Measurements from ENCODE around the gene CANT1. TPM values are rescaled to one million over a fixed set of nuclear protein-coding genes. Genes with fewer than 3 reads are reported as not detected.
A peak's percentile ranks its signal among the peaks of the same experiment; 100 is the strongest.

Gene CANT1
- total and polyA plus RNA-seq, 2 of the 13 experiments (the other 11 are each of a cell fraction or from before 2014, with no cell fraction given), result 34.1 to 42.1 TPM

DNA sequence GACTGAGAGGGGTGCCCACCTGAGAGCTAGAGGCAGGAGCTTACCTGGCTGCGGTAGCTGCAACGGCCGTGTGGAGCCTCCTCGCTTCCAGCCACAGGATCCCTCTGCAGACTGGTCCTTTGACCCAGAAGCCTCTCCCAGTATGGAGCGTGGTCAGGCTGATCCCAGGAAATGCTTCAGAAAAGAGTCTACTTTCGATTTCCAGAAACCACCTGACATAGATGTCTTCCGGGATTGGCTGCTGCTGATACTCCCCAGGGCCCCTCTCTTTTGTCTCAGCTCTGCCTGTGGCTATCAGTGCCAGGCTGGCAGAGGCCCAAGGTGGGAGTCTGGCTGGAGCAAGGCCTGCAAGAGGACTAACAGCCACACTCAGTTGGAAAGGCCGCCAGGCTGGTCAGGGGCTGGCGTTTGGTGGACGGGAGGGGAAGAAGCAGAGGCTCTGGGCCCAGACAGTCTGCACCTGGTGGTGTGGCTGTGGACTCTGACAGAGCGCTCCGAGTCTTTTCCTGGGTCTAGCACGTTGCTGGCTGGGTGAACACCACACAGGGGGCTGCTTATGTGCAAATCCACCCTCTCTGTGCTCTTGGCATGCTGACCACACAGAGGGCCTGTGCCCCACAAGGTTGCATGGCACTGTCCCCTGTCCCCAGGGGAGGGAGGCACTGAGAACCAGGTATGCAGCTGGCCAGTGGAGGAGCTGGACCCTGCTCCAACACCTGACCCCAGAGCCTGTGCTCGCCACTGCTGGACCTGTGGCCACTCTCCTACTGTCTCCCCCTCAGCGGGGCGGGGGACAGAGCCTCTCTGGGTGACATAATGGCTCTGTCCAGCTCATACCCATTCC lies 29.6 kb downstream of the CANT1 start, which contains the start of gene LGALS3BP (continued):
- TF ChIP-seq MTF2 (CRISPR knock-in tag; IDR thresholded peaks at IDR 0.05; ENCODE audit: borderline replicate concordance) (no peak), AHR (CRISPR knock-in tag; IDR thresholded peaks at IDR 0.05) (peak; percentile 83), RELA (CRISPR knock-in tag; IDR thresholded peaks at IDR 0.05) (0 out of 2 replicates have a peak, but pooled peaks have one; percentile 36), ZKSCAN8 (CRISPR knock-in tag; IDR thresholded peaks at IDR 0.05; ENCODE audit: borderline replicate concordance) (peak; percentile 26; the same call in 1 of the 2 replicates), NCOA5 (CRISPR knock-in tag; IDR thresholded peaks at IDR 0.05) (no peak), HNRNPH1 (optimal IDR thresholded peaks at IDR 0.05; ENCODE audit: low read depth, low read length) (no peak), ZNF850 (CRISPR knock-in tag; conservative IDR thresholded peaks at IDR 0.05) (no peak), TEAD2 (CRISPR knock-in tag; IDR thresholded peaks at IDR 0.05) (no peak), FOXK2 (IDR thresholded peaks at IDR 0.05) (no peak), ZNF205 (CRISPR knock-in tag; IDR thresholded peaks at IDR 0.05) (peak; percentile 80; the same call in 1 of the 2 replicates), PAF1 (CRISPR knock-in tag; IDR thresholded peaks at IDR 0.05) (no peak), ZNF607 (CRISPR knock-in tag; IDR thresholded peaks at IDR 0.05; ENCODE audit: borderline replicate concordance) (no peak), NRL (CRISPR knock-in tag; IDR thresholded peaks at IDR 0.05; ENCODE audit: borderline replicate concordance) (peak; percentile 77; the same call in 1 of the 2 replicates), ZNF776 (CRISPR knock-in tag; IDR thresholded peaks at IDR 0.05) (no peak; the same call in none of the 2 replicates), ZNF484 (CRISPR knock-in tag; IDR thresholded peaks at IDR 0.05; ENCODE audit: borderline replicate concordance, low read depth) (no peak), FOXO1 (CRISPR knock-in tag; IDR thresholded peaks at IDR 0.05) (no peak), KDM6A (CRISPR knock-in tag; IDR thresholded peaks at IDR 0.05; ENCODE audit: low read depth) (0 out of 2 replicates have a peak, but pooled peaks have one; percentile 17)
- TF ChIP-seq, protein P1, sequence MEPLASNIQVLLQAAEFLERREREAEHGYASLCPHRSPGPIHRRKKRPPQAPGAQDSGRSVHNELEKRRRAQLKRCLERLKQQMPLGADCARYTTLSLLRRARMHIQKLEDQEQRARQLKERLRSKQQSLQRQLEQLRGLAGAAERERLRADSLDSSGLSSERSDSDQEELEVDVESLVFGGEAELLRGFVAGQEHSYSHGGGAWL (CRISPR knock-in tag; IDR thresholded peaks at IDR 0.05), result peak; percentile 15; the same call in 1 of the 2 replicates
- TF ChIP-seq, protein P2, sequence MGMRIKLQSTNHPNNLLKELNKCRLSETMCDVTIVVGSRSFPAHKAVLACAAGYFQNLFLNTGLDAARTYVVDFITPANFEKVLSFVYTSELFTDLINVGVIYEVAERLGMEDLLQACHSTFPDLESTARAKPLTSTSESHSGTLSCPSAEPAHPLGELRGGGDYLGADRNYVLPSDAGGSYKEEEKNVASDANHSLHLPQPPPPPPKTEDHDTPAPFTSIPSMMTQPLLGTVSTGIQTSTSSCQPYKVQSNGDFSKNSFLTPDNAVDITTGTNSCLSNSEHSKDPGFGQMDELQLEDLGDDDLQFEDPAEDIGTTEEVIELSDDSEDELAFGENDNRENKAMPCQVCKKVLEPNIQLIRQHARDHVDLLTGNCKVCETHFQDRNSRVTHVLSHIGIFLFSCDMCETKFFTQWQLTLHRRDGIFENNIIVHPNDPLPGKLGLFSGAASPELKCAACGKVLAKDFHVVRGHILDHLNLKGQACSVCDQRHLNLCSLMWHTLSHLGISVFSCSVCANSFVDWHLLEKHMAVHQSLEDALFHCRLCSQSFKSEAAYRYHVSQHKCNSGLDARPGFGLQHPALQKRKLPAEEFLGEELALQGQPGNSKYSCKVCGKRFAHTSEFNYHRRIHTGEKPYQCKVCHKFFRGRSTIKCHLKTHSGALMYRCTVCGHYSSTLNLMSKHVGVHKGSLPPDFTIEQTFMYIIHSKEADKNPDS (CRISPR knock-in tag; IDR thresholded peaks at IDR 0.05), result peak; percentile 88; the same call in 1 of the 2 replicates
- TF ChIP-seq, protein P3, sequence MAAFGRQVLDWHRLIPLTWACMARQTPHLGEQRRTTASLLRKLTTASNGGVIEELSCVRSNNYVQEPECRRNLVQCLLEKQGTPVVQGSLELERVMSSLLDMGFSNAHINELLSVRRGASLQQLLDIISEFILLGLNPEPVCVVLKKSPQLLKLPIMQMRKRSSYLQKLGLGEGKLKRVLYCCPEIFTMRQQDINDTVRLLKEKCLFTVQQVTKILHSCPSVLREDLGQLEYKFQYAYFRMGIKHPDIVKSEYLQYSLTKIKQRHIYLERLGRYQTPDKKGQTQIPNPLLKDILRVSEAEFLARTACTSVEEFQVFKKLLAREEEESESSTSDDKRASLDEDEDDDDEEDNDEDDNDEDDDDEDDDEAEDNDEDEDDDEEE (CRISPR knock-in tag; IDR thresholded peaks at IDR 0.05), result peak; percentile 58; the same call in 1 of the 2 replicates
- TF ChIP-seq, protein P4, sequence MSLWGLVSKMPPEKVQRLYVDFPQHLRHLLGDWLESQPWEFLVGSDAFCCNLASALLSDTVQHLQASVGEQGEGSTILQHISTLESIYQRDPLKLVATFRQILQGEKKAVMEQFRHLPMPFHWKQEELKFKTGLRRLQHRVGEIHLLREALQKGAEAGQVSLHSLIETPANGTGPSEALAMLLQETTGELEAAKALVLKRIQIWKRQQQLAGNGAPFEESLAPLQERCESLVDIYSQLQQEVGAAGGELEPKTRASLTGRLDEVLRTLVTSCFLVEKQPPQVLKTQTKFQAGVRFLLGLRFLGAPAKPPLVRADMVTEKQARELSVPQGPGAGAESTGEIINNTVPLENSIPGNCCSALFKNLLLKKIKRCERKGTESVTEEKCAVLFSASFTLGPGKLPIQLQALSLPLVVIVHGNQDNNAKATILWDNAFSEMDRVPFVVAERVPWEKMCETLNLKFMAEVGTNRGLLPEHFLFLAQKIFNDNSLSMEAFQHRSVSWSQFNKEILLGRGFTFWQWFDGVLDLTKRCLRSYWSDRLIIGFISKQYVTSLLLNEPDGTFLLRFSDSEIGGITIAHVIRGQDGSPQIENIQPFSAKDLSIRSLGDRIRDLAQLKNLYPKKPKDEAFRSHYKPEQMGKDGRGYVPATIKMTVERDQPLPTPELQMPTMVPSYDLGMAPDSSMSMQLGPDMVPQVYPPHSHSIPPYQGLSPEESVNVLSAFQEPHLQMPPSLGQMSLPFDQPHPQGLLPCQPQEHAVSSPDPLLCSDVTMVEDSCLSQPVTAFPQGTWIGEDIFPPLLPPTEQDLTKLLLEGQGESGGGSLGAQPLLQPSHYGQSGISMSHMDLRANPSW (CRISPR knock-in tag; IDR thresholded peaks at IDR 0.05; ENCODE audit: borderline replicate concordance), result peak; percentile 67
- TF ChIP-seq, protein P5, sequence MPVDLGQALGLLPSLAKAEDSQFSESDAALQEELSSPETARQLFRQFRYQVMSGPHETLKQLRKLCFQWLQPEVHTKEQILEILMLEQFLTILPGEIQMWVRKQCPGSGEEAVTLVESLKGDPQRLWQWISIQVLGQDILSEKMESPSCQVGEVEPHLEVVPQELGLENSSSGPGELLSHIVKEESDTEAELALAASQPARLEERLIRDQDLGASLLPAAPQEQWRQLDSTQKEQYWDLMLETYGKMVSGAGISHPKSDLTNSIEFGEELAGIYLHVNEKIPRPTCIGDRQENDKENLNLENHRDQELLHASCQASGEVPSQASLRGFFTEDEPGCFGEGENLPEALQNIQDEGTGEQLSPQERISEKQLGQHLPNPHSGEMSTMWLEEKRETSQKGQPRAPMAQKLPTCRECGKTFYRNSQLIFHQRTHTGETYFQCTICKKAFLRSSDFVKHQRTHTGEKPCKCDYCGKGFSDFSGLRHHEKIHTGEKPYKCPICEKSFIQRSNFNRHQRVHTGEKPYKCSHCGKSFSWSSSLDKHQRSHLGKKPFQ (CRISPR knock-in tag; IDR thresholded peaks at IDR 0.05; ENCODE audit: insufficient replicate concordance), result no peak
